ENCODE results near the gene ERBB4.

- TF ChIP-seq CTCF (IDR thresholded peaks at IDR 0.05) (no peak), POLR2A (IDR thresholded peaks at IDR 0.05) (no peak)
Observed at GRCh38 chr2:211354481-211354880, 1184.1 kb downstream of the ERBB4 start.

Measured in Peyer's patch (tissue), 4 donors.